Stimulated activated naive CD8-positive, alpha-beta T cell treated with anti-CD3 and anti-CD28 coated beads, Interleukin-15, Interleukin-2, amounts not matched to agents 100 ng/mL and 50 ng/mL, for 24 hours (primary cell): ENCODE data around the gene FAM98B.
"Not testable (repeated sequence)": the region's sequence is repeated elsewhere in the genome, so short reads cannot be mapped to it uniquely, and the experiment has no call there.

ENCODE experiments used
- H3K27ac Mint-ChIP-seq: one replicate; pipeline ENCODE4 v1.8.0; 2021; ENCODE audit warnings: mild to moderate bottlenecking, mixed read lengths
- H3K27me3 Mint-ChIP-seq: one replicate; pipeline ENCODE4 v1.8.0; 2021; ENCODE audit warnings: mixed read lengths
- H3K36me3 Mint-ChIP-seq: one replicate; pipeline ENCODE4 v1.8.0; 2021; ENCODE audit warnings: low read depth, mixed read lengths
- H3K4me1 Mint-ChIP-seq: one replicate; pipeline ENCODE4 v1.8.0; 2021; ENCODE audit warnings: low read depth, mixed read lengths
- H3K4me3 Mint-ChIP-seq: one replicate; pipeline ENCODE4 v1.8.0; 2021; ENCODE audit warnings: mild to moderate bottlenecking, mixed read lengths
- H3K9me3 Mint-ChIP-seq: one replicate; pipeline ENCODE4 v1.8.0; 2021; ENCODE audit warnings: mixed read lengths

FAM98B gene

DNA sequence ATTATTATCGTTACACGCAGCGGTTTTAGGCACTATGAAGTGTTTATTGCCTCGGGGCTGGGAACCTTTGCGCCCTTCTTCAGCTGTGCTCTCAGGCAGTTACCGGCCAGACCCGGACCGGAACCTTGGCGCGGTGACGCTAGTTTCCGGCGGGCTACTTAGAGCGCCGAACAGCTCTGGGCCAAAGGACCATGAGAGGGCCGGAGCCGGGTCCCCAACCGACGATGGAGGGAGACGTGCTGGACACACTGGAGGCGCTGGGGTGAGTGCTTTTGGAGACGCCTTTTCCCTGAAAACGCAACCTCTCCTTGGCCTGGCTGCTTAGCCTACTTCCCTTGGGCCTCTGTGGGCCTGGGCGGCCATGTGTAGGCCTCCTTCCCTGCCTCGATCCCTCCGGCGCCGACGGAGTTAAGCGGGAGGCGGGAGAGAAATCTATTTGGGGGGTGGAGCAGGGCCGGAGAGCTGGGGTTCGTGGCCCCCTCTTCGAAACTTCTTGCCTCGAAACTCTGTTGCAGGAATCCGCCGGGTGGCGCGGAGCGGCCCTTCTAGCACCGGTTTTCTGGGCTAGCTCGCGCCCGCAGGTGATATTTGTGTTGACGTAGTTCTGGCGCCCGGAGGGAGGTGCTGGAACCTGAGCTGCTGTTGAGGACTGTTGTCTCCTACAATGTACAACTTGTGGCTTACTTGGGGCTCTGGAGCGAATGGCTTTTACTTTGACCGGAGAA lies at the start of gene FAM98B:
Gene FAM98B (plus strand): TSS at position 157 of the 725 bp plus-strand sequence. CDS start 35 bp downstream, at position 192.
- H3K4me3 Mint-ChIP-seq = peak within 1 kb of the TSS; percentile 90
- peak within 1 kb of the TSS; percentile 93 for H3K27ac Mint-ChIP-seq
- H3K36me3 Mint-ChIP-seq = peaks cover 6% of the 10 kb centered on the region
- no peaks in the 10 kb centered on the region for H3K27me3 Mint-ChIP-seq
- peaks cover 27% of the 10 kb centered on the region for H3K4me1 Mint-ChIP-seq
- no peaks in the 10 kb centered on the region for H3K9me3 Mint-ChIP-seq

DNA sequence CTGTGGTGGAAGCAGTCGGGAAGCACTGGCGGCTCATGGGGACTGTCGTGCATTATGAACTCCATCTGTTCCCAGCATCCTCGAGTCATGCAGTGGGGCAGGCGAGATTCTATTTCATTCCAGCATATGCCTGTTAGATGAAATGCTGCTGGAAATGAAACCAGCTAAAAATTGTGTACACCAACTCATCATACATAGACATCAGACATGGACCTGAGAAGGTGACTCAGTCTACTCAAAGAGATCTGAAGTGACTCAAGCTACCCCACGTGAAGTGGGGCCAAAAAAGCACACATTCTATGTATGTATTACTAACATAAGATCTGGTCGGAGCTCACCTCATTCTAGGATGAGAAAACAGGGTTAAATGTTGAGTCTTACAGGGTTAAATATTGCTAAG lies 47.5 kb upstream of the FAM98B start:
- Mint-ChIP-seq H3K27ac (no peak overlapping the region), H3K36me3 (no peaks in the 10 kb centered on the region), H3K27me3 (peaks cover 15% of the 10 kb centered on the region), H3K4me1 (no peaks in the 10 kb centered on the region), H3K9me3 (no peaks in the 10 kb centered on the region), H3K4me3 (no peak overlapping the region)

DNA sequence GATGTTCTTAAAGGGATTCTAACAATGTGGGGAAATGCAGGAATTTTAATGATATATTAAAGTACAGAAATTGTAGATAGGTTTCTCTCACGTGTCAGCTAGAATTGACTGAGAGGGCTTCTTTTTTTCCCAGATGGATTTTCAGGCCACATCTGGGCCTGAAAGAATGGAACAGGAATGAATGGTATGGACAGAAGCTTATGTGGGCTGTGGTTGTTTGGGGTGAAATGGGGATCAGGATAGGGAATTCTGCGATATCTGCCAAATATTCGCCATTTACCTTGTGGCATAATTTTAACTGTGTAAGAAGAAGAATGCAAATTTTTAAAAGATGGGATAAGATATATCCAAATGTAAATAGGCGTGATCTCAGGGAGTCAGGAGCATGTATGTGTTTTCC lies 45.4 kb upstream of the FAM98B start:
- peaks cover 21% of the 10 kb centered on the region for H3K27me3 Mint-ChIP-seq
- H3K4me1 Mint-ChIP-seq = no peaks in the 10 kb centered on the region
- H3K4me3 Mint-ChIP-seq = no peak overlapping the region

DNA sequence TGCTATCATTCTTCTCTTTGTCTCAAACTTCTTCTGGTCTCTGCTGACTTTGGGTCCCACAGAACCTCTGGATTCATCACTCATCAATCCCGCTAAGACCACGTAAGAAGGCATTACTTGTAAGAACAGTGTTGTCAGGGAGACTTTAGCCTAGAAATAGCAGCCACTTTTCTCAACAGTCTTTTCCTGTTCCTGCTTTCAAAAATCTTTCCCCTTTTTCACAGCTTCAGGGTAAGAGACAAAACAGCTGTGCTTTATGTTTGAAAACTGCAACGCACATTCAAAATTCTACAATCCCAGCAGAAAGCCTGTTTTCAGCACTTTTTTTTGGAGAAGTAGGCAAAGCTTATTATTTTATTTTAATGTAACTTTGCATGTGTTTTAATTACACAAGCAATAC lies 42.0 kb upstream of the FAM98B start:
- peaks cover 39% of the 10 kb centered on the region for H3K27me3 Mint-ChIP-seq
- H3K4me3 Mint-ChIP-seq = no peak overlapping the region
- H3K9me3 Mint-ChIP-seq = no peaks in the 10 kb centered on the region
- H3K27ac Mint-ChIP-seq = no peak overlapping the region
- no peaks in the 10 kb centered on the region for H3K36me3 Mint-ChIP-seq
- no peaks in the 10 kb centered on the region for H3K4me1 Mint-ChIP-seq

More for the DNA sequence above, 45.4 kb upstream of the FAM98B start:
- Mint-ChIP-seq H3K27ac (no peak overlapping the region), H3K9me3 (no peaks in the 10 kb centered on the region), H3K36me3 (no peaks in the 10 kb centered on the region)

DNA sequence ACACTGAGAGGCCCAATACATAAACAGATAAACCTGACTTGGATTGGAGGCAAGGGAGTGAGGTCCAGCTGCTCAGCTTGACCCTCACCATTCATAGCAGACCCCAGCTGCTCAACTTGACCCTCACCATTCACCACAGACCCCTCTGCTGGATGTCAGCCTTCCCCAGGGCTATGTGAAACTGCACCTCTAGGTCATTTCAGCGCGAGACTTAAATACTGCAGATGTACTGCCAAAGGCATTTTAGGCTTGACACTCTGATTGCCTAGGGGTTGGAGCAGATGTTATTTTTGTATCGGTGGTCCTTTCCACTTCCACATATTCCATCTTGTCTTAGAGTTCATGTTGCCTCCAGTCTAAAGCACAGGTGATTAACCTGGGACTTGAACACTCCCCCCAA lies 41.5 kb upstream of the FAM98B start:
- H3K36me3 Mint-ChIP-seq = no peaks in the 10 kb centered on the region
- no peaks in the 10 kb centered on the region for H3K9me3 Mint-ChIP-seq
- peaks cover 42% of the 10 kb centered on the region for H3K27me3 Mint-ChIP-seq
- H3K4me3 Mint-ChIP-seq = no peak overlapping the region
- no peaks in the 10 kb centered on the region for H3K4me1 Mint-ChIP-seq
- no peak overlapping the region for H3K27ac Mint-ChIP-seq

DNA sequence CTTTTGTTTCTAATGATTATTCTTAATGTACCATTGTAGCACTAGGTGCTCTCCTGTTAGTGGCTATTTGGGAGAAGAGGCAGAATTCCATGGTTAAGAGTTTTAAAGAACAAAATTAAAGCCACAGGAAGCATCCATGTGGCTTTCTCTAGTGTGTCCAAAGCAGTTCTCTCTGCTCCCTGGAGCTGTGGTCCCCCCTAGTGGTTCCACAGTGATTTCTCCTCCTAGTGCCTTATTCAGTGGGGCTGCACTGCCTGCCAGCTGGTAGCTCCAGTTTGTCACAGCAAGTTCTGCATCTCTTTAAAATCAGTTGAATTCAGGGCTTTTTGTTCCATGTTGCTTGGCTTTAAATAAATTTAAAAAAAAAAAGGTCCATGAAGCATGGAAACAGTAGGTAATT lies 39.6 kb upstream of the FAM98B start:
- Mint-ChIP-seq H3K27ac (no peak overlapping the region), H3K4me1 (no peaks in the 10 kb centered on the region), H3K36me3 (no peaks in the 10 kb centered on the region), H3K9me3 (no peaks in the 10 kb centered on the region), H3K4me3 (no peak overlapping the region), H3K27me3 (peaks cover 49% of the 10 kb centered on the region)

DNA sequence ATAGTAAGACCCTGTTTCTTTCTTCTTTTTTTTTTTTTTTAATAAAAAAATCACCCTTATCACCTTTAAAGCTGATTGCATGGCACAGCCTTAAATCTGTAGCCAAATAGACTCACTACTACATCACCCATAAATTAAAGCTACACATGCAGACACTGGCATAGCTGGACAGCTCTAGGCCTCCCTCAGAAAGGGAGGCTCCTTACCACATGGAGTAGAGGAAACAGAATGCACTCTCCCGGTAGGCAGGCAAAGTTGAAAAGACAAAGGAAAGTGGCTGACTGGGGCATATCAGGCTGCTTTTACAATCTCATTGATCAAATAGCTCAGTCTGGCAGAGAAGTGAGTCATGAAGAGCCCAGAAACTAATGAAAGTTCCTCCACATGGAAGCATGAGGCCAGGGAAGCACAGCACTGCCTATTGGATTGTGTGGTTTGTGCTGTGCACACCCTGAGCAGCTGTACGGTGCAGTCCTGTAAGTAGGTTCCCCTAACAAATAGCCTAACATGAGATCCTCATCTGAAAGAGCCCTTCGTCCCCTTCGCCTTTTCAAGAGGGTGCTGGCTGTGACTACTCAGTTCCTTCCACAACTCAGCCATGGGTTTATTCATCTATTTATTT lies 32.7 kb upstream of the FAM98B start:
- Mint-ChIP-seq H3K27ac (no peak overlapping the region), H3K27me3 (peaks cover 26% of the 10 kb centered on the region), H3K36me3 (no peaks in the 10 kb centered on the region), H3K4me1 (no peaks in the 10 kb centered on the region), H3K4me3 (no peak overlapping the region), H3K9me3 (no peaks in the 10 kb centered on the region)

DNA sequence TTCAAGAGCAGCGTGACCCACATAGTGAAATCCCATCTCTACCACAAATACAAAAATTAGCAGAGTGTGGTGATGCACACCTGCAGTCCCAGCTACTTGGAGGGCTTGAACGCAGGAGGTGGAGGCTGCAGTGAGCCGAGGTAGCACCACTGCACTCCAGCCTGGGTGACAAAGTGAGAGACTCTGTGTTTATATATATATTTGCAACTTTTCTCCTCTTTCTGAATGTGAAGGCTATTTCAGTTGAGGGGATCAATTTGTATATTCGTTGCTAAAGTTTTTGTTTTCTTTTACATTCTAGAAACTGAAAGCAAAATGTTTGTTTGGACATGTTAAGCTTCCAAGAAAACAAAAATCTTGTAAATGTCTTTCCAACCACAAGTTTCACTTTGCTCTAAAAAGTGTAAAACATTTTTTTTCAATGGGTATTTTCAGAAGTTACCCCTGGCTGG lies 29.8 kb upstream of the FAM98B start:
- Mint-ChIP-seq H3K27me3 (peaks cover 18% of the 10 kb centered on the region), H3K4me1 (no peaks in the 10 kb centered on the region), H3K9me3 (no peaks in the 10 kb centered on the region), H3K4me3 (no peak overlapping the region), H3K27ac (no peak overlapping the region), H3K36me3 (no peaks in the 10 kb centered on the region)

DNA sequence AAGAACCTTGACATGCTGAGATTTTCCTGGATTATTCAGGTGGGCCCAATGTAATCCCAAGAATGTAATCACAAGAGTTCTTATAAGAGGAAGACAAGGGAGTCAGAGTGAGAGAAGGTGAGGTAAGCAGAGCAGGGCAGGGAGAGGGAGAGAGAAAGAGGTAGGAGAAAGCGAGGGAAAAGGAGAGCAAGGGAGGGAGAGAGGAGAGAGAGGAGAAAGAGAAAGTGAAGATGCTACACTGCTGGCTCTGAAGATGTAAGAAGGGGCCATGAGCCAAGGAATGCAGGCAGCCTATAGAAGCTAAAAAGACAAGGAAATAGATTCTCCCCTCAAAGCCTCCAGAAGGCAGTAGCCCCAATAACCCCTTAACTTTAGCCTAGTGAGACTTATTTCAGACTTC lies 28.7 kb upstream of the FAM98B start:
- H3K4me3 Mint-ChIP-seq = no peak overlapping the region
- H3K27ac Mint-ChIP-seq = no peak overlapping the region
- H3K9me3 Mint-ChIP-seq = no peaks in the 10 kb centered on the region
- peaks cover 18% of the 10 kb centered on the region for H3K27me3 Mint-ChIP-seq
- H3K36me3 Mint-ChIP-seq = no peaks in the 10 kb centered on the region
- H3K4me1 Mint-ChIP-seq = no peaks in the 10 kb centered on the region

DNA sequence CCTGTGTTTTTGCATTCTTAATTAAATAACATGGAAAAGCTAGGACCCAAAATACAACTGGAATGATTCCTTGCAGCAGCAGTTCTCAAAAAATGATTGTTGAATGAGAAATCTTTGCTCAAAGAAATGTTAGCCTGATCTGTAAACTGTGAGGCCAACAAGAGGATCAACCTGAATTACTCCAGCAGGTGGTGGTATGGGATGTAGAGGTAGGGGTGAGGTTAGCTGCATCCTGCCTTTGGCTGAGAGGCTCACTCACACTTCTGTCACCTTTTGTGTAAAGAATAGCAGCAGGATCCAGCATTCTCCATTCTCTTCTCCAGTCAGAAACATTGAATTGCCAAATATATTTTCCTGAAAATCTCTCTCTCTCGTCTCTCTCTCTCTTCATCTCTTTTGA lies 26.5 kb upstream of the FAM98B start:
- no peaks in the 10 kb centered on the region for H3K9me3 Mint-ChIP-seq
- H3K4me3 Mint-ChIP-seq = no peak overlapping the region
- H3K36me3 Mint-ChIP-seq = no peaks in the 10 kb centered on the region
- H3K4me1 Mint-ChIP-seq = no peaks in the 10 kb centered on the region
- H3K27me3 Mint-ChIP-seq = peaks cover 23% of the 10 kb centered on the region
- H3K27ac Mint-ChIP-seq = no peak overlapping the region

DNA sequence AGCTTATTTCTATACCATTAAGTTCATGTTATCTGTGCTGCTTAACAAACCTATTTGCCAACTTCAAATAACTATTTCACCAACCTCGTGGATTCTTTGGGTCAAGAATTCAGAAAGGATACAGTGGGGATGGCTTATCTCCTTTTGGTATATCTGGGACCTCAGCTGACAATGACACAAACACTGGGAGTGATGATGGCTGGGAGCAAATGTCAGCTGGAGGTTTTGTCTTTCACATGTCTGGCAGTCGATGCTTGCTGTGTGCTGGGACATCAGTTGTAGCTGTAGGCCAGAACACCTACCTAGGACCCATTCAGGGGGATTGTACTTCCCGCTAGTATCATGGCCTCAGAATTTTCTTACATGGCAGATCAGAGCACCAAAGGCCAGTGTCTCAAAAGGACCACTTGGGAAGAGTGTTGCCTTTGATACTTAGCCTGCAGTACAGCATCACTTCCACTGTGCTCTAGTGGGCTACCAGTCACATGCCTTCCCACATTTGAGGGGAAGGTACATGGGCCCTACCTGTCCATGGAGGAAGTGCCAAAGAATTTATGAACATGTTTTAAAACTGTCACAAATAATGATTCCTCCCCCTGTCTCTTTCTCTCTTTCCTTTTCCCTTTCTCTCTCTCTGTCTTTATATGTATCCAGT lies 23.7 kb upstream of the FAM98B start:
- H3K9me3 Mint-ChIP-seq = no peaks in the 10 kb centered on the region
- peaks cover 20% of the 10 kb centered on the region for H3K27me3 Mint-ChIP-seq
- H3K36me3 Mint-ChIP-seq = no peaks in the 10 kb centered on the region
- H3K4me3 Mint-ChIP-seq = no peak overlapping the region
- no peak overlapping the region for H3K27ac Mint-ChIP-seq
- H3K4me1 Mint-ChIP-seq = no peaks in the 10 kb centered on the region

DNA sequence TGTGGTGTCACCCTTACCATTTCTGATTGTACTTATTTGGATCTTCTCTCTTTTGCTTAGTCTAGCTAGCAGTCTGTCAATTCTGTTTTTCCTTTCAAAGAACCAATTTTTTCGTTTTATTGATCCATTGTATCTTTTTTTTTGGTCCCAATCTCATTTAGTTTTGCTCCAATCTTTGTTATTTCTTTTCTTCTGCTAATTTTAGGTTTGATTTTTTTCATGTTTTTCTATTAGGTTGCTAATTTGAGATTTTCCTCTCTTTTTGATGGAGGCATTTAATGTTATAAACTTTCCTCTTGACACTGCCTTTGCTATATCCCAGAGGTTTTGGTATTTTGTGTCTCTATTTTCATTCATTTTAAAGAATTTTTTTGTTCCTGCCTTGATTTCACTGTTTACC lies 16.9 kb upstream of the FAM98B start:
- H3K4me3 Mint-ChIP-seq = no peak overlapping the region
- H3K9me3 Mint-ChIP-seq = no peaks in the 10 kb centered on the region
- no peaks in the 10 kb centered on the region for H3K36me3 Mint-ChIP-seq
- peaks cover 9% of the 10 kb centered on the region for H3K4me1 Mint-ChIP-seq
- H3K27me3 Mint-ChIP-seq = peaks cover 33% of the 10 kb centered on the region
- H3K27ac Mint-ChIP-seq = no peak overlapping the region

DNA sequence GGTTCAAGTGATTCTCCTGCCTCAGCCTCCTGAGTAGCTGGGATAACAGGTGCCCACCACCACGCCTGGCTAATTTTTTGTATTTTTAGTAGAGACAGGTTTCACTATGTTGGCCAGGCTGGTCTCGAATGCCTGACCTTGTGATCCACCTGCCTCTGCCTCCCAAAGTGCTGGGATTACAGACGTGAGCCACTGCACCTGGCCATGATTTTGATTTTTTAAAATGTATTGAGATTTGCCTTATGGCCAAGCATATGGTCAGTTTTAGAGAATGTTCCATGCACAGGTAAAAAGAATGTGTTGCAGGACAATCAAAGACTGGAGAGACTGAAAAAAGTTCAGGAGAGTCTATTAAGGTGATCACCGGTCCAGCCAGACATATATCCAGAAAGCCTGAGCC lies 16.3 kb upstream of the FAM98B start:
- not testable (repeated sequence) for H3K27ac Mint-ChIP-seq, H3K36me3 Mint-ChIP-seq, H3K9me3 Mint-ChIP-seq, H3K4me3 Mint-ChIP-seq, H3K4me1 Mint-ChIP-seq
- H3K27me3 Mint-ChIP-seq = peaks cover 33% of the 10 kb centered on the region

DNA sequence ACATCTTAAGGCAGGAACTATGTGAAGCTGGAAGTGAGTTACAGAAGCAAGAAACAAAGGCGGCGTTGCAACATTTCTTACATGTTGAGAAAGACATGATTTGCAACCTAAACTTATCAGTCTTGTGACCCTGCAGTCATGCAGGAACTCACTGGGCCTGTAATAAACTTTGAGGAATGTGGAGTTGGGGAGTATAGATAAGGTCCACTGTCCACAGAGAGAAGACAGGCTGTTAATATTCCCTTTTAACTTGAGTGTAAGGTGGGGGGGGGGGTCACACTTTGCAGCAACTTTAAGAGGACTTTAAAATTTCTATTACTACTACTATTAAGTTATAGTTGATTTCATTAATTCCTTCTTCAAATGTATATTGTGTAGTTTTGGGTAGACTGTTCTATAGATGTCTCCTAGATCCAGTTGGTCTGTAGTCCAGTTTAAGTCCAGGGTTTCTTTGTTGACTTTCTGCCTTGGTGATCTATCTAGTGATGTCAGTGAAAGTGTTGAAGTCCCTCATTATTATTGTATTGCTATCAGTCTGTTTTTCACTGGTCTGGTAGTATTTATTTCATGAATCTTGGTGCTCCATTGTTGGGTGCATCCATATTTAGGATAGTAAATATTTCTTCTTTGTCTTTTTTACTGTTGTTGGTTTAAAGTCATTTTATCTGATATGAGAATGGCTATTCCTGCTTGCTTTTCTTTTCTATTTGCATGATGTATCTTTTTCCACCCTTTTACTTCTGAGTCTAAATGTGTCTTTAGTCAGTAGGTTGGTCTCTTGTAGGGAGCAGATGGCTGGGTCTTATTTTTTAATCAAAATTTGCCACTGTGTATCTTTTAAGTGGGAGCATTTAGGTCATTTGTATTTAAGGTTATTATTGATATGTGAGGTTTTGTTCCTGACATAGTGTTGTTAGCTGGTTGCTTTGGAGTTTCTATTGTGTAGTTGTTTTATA lies 15.6 kb upstream of the FAM98B start:
- Mint-ChIP-seq H3K4me3 (no peak overlapping the region), H3K36me3 (no peaks in the 10 kb centered on the region), H3K27me3 (peaks cover 33% of the 10 kb centered on the region), H3K9me3 (no peaks in the 10 kb centered on the region), H3K27ac (no peak overlapping the region), H3K4me1 (peaks cover 9% of the 10 kb centered on the region)
